Natural killer cell (primary cell): Measurements from ENCODE around the gene SHROOM3. TPM values are rescaled to one million over a fixed set of nuclear protein-coding genes. Genes with fewer than 3 reads are reported as not detected.

Source experiments
- ATAC-seq, 3 donors: fragments of 150-1000 bp in 2 of 3; fragments of 200-7000 bp in 1 of 3; cut with Tn5 transposase; 1 replicate in 1 of 3; 2 replicates in 2 of 3; pipeline ENCODE4 v1.10.0; 2021; ENCODE audit warnings: mild to moderate bottlenecking in 2 of 3, moderate library complexity in 2 of 3
- DNase-seq, 2 donors: peaks; one replicate each; pipeline versions ENCODE4 v3.0.0 to v3.0.0-alpha.2; 2013 to 2021; ENCODE audit warnings: mixed read lengths in 1 of 2
- H3K27ac ChIP-seq: one replicate; pipeline ENCODE4 v1.5.1; 2013; ENCODE audit warnings: mild to moderate bottlenecking, low read length
- H3K27me3 ChIP-seq: one replicate; pipeline ENCODE4 v1.6.1; 2013; ENCODE audit warnings: low read length; ENCODE audit not compliant: control insufficient read depth, insufficient read depth
- H3K36me3 ChIP-seq: one replicate; pipeline ENCODE4 v1.6.1; 2013; ENCODE audit warnings: low read length; ENCODE audit not compliant: control insufficient read depth, insufficient read depth
- H3K4me1 ChIP-seq: one replicate; pipeline ENCODE4 v1.6.1; 2013; ENCODE audit warnings: low read length; ENCODE audit not compliant: control insufficient read depth, insufficient read depth
- H3K4me3 ChIP-seq: one replicate; pipeline ENCODE4 v1.5.1; 2013; ENCODE audit warnings: low read length
- H3K9me3 ChIP-seq: one replicate; pipeline ENCODE4 v1.6.1; 2013; ENCODE audit warnings: low read length; ENCODE audit not compliant: control insufficient read depth, insufficient read depth
- H3K27ac Mint-ChIP-seq, 2 donors: one replicate each; pipeline ENCODE4 v1.8.0; 2022; ENCODE audit warnings: mild to moderate bottlenecking in 2 of 2, mixed read lengths in 2 of 2, moderate library complexity in 1 of 2
- H3K27me3 Mint-ChIP-seq, 2 donors: one replicate each; pipeline ENCODE4 v1.8.0; 2022; ENCODE audit warnings: low read depth in 2 of 2, mixed read lengths in 2 of 2
- H3K36me3 Mint-ChIP-seq: one replicate; pipeline ENCODE4 v1.8.0; 2022; ENCODE audit warnings: mixed read lengths
- H3K4me1 Mint-ChIP-seq, 2 donors: one replicate each; pipeline ENCODE4 v1.8.0; 2022; ENCODE audit warnings: mixed read lengths in 2 of 2
- H3K4me3 Mint-ChIP-seq: one replicate; pipeline ENCODE4 v1.8.0; 2022; ENCODE audit warnings: mild to moderate bottlenecking, moderate library complexity, mixed read lengths
- H3K9me3 Mint-ChIP-seq, 2 donors: one replicate each; pipeline ENCODE4 v1.8.0; 2022; ENCODE audit warnings: mixed read lengths in 2 of 2
- CTCF ChIP-seq: fragments of 200-600 bp; IDR thresholded peaks from one replicate; pipeline ENCODE4 v1.8.0; 2022; ENCODE audit warnings: antibody characterized with exemption
- WGBS: methylation state at CpG from one replicate; pipeline ENCODE4 v1.1.7; 2013; ENCODE audit warnings: missing lambda C conversion rate; ENCODE audit not compliant: insufficient coverage; 5-methylcytosine and 5-hydroxymethylcytosine counted together
- intact Hi-C: fragments of 100-400 bp; cut with micrococcal nuclease; formaldehyde crosslinking; loops from one replicate; pipeline ENCODE4 v1.14.2; 2022
- total RNA-seq, 4 donors: library from RNA; stranded (reverse); fragments of 120-200 nt in 1 of 4; gene quantifications; one replicate each; pipeline versions ENCODE4 v1.2.3 to v1.2.4, GENCODE V29; 2013 to 2022

The SHROOM3 gene
- total RNA-seq, 3 donors from 2014 or later (not counting 1 experiment from before 2014, with no cell fraction given) = 0.63 TPM; not detected in 2

- no peaks in the 10 kb centered on the region for H3K4me1 ChIP-seq
- no peak overlapping the region for H3K4me3 Mint-ChIP-seq
- H3K9me3 ChIP-seq = no peaks in the 10 kb centered on the region
- H3K27me3 ChIP-seq = no peaks in the 10 kb centered on the region
- no peaks in the 10 kb centered on the region for H3K4me1 Mint-ChIP-seq
- no peak overlapping the region for H3K27ac ChIP-seq
- H3K36me3 ChIP-seq = no peaks in the 10 kb centered on the region
- no peak for TF ChIP-seq CTCF
- intact Hi-C loops = no loop called here
- no peaks in the 10 kb centered on the region for H3K36me3 Mint-ChIP-seq
- no peaks in the 10 kb centered on the region for H3K9me3 Mint-ChIP-seq
- H3K27ac Mint-ChIP-seq = no peak overlapping the region
- 85% methylated on average over 7 of the region's 7 CpGs for WGBS
- peaks cover 3 to 13% of the 10 kb centered on the region in 2 donors for H3K27me3 Mint-ChIP-seq
- ATAC-seq (no peak), DNase-seq (no peak)
- H3K4me3 ChIP-seq = no peak overlapping the region
These were observed 396.8 kb downstream of the SHROOM3 start for GRCh38 chr4:76831711-76832373.

Other genes with a start within 250 kb of the SHROOM3 start
- 10 to 100 TPM; 22.0 to 39.0 (median 30.4) TPM for gene SCARB2, start 221.4 kb upstream of the SHROOM3 start, total RNA-seq
- under 1 TPM in 2 of 3 donors, not detected in 1; 0.21 to 0.85 TPM for gene FAM47E, start 183.5 kb upstream of the SHROOM3 start, total RNA-seq
- 1 to 10 TPM in 1 of 3 donors, under 1 TPM in 2; 0.15 to 1.3 (median 0.26) TPM for gene STBD1, start 128.5 kb upstream of the SHROOM3 start, total RNA-seq
- not detected for gene CCDC158, start 14.1 kb upstream of the SHROOM3 start, total RNA-seq